Endothelial cell of umbilical vein (primary cell): ENCODE data around the gene GTF2B. TPM values are rescaled to one million over a fixed set of nuclear protein-coding genes. Genes with fewer than 3 reads are reported as not detected.

ENCODE experiments used
- BruUV-seq: library from RNA; stranded (reverse); fragments of 400-500 nt; replicated peaks from 2 replicates; lab custom pipeline; 2021; lab: Mats Ljungman, UMichigan
- CTCF ChIA-PET: fragments of 300-600, 350-600 bp; sonication (Branson Sonifier 250); formaldehyde crosslinking; loops from one replicate; lab custom pipeline; 2021; ENCODE audit warnings: antibody characterized with exemption, inconsistent platforms; lab: Charles Lee
- POLR2A ChIA-PET: fragments of 300-600, 350-600 bp; sonication (Branson Sonifier 250); formaldehyde crosslinking; loops from one replicate; lab custom pipeline; 2021; ENCODE audit warnings: antibody characterized with exemption, inconsistent platforms; lab: Charles Lee
- DNase-seq: peaks from one replicate; pipeline ENCODE4 v3.0.0-alpha.2; 2011; ENCODE audit warnings: low read depth, low spot score
- FAIRE-seq: peaks from 2 replicates; lab custom pipeline; 2011; peaks lifted over from hg19 to GRCh38; lab: Jason Lieb, UNC
- H2AFZ ChIP-seq: 2 replicates; pipeline ENCODE4 v1.6.0; 2012; ENCODE audit warnings: low read depth, low read length, control low read depth, inconsistent platforms
- H3K27ac ChIP-seq: 2 replicates; pipeline ENCODE4 v1.5.1; 2011; ENCODE audit warnings: low read depth, mild to moderate bottlenecking, control low read depth, low read length, moderate library complexity; ENCODE audit not compliant: insufficient read depth
- H3K27me3 ChIP-seq, 2 experiments: 2 replicates each; pipeline versions ENCODE4 v1.6.0 to v1.6.1; 2011; ENCODE audit warnings: low read length in 2 of 2, mixed read lengths in 1 of 2; ENCODE audit not compliant: control insufficient read depth in 2 of 2, insufficient read depth in 2 of 2
- H3K36me3 ChIP-seq, 2 experiments: 2 replicates in 1 of 2; 3 replicates in 1 of 2; pipeline ENCODE4 v1.5.1; 2011; ENCODE audit warnings: low read length in 2 of 2, mild to moderate bottlenecking in 1 of 2, moderate library complexity in 1 of 2; ENCODE audit not compliant: control insufficient read depth in 2 of 2, insufficient read depth in 2 of 2; ENCODE audit errors: extremely low read depth in 1 of 2
- H3K4me1 ChIP-seq: 3 replicates; pipeline ENCODE4 v1.5.1; 2011; ENCODE audit warnings: mild to moderate bottlenecking, low read length; ENCODE audit not compliant: control insufficient read depth, insufficient read depth; ENCODE audit errors: extremely low read depth
- H3K4me2 ChIP-seq: 2 replicates; pipeline ENCODE4 v1.6.1; 2011; ENCODE audit warnings: low read length, control low read depth, mixed read lengths; ENCODE audit not compliant: insufficient read depth
- H3K4me3 ChIP-seq, 3 experiments: fragments of 200-600 bp in 1 of 3; sonication (generic), shearing (Covaris generic) in 1 of 3; replicated peaks in 1 of 3; 2 replicates each; pipeline ENCODE4 v1.5.1; 2011 to 2016; ENCODE audit warnings: control low read depth in 3 of 3, low read length in 3 of 3, mild to moderate bottlenecking in 2 of 3, inconsistent platforms in 1 of 3, low read depth in 1 of 3, moderate library complexity in 1 of 3; ENCODE audit not compliant: insufficient read depth in 1 of 3
- H3K79me2 ChIP-seq: 2 replicates; pipeline ENCODE4 v1.6.0; 2012; ENCODE audit warnings: low read length, inconsistent platforms; ENCODE audit not compliant: control insufficient read depth, insufficient read depth
- H3K9ac ChIP-seq: replicated peaks from 2 replicates; pipeline ENCODE3; 2011; ENCODE audit warnings: low read length, control low read depth; ENCODE audit not compliant: insufficient read depth; ENCODE audit errors: extremely low read depth
- H3K9me1 ChIP-seq: replicated peaks from 3 replicates; pipeline ENCODE4 v1.6.0; 2011; ENCODE audit warnings: mild to moderate bottlenecking, low read length; ENCODE audit not compliant: control insufficient read depth, insufficient read depth; ENCODE audit errors: extremely low read depth
- H3K9me3 ChIP-seq: replicated peaks from 2 replicates; pipeline ENCODE4 v1.5.1; 2012; ENCODE audit warnings: low read length, inconsistent platforms; ENCODE audit not compliant: control insufficient read depth, insufficient read depth
- H4K20me1 ChIP-seq: replicated peaks from 2 replicates; pipeline ENCODE3; 2011; ENCODE audit warnings: mild to moderate bottlenecking, low read length; ENCODE audit not compliant: control insufficient read depth, insufficient read depth; ENCODE audit errors: extremely low read depth
- CTCF ChIP-seq, 2 donors: IDR thresholded peaks; 1 replicate in 1 of 2; 2 replicates in 1 of 2; pipeline ENCODE4 v1.5.1; 2011; ENCODE audit warnings: low read length in 2 of 2, mild to moderate bottlenecking in 2 of 2, moderate library complexity in 2 of 2, control low read depth in 1 of 2, inconsistent platforms in 1 of 2, low read depth in 1 of 2; ENCODE audit not compliant: insufficient read depth in 1 of 2; ENCODE audit errors: extremely low read depth in 1 of 2
- FOS ChIP-seq: IDR thresholded peaks from 2 replicates; pipeline ENCODE4 v1.6.1; 2011; ENCODE audit warnings: mild to moderate bottlenecking, low read length, moderate library complexity, borderline replicate concordance; ENCODE audit not compliant: insufficient read depth
- GATA2 ChIP-seq: IDR thresholded peaks from 2 replicates; pipeline ENCODE4 v1.7.0; 2011; ENCODE audit warnings: low read depth, mild to moderate bottlenecking, moderate library complexity, mixed read lengths, low read length; ENCODE audit not compliant: insufficient read length, insufficient read depth
- JUN ChIP-seq: IDR thresholded peaks from 2 replicates; pipeline ENCODE4 v1.6.1; 2011; ENCODE audit warnings: borderline replicate concordance, low read depth; ENCODE audit not compliant: insufficient read length, insufficient read depth
- MAX ChIP-seq: IDR thresholded peaks from 2 replicates; pipeline ENCODE4 v1.6.1; 2011; ENCODE audit not compliant: insufficient read depth, insufficient read length
- MYC ChIP-seq: IDR thresholded peaks from one replicate; pipeline ENCODE4 v1.6.1; 2011; ENCODE audit warnings: mild to moderate bottlenecking, low read depth, low read length
- POLR2A ChIP-seq: IDR thresholded peaks from 2 replicates; pipeline ENCODE4 v1.6.1; 2012; ENCODE audit warnings: low read depth, mild to moderate bottlenecking, control low read depth, low read length
- POLR2AphosphoS5 ChIP-seq: IDR thresholded peaks from 2 replicates; pipeline ENCODE4 v1.6.1; 2012; ENCODE audit warnings: low read depth, mild to moderate bottlenecking, control low read depth, low read length, moderate library complexity; ENCODE audit not compliant: insufficient read depth
- dilution Hi-C: fragments of 300-500 bp; cut with MboI; formaldehyde crosslinking; loops from one replicate; pipeline ENCODE4 v1.15.0; 2019; ENCODE audit warnings: low sequenced_read_pairs; ENCODE audit not compliant: extremely low pct_ligation_motif_present
- intact Hi-C: fragments of 100-400 bp; cut with micrococcal nuclease; formaldehyde crosslinking; loops from one replicate; pipeline ENCODE4 v1.10.0; 2022
- polyA plus RNA-seq, 4 experiments: library from polyadenylated mRNA; depleted of rRNA in 3 of 4; stranded (reverse) in 3 of 4; unstranded in 1 of 4; fragments of >200 nt; gene quantifications; 2 replicates each; pipeline versions ENCODE4 v1.2.1 to v1.2.3, GENCODE V29; 2011 to 2012; ENCODE audit warnings: missing spikeins in 1 of 4
- total RNA-seq: library from RNA; stranded (reverse); gene quantifications from 2 replicates; pipeline ENCODE4 v1.2.3, GENCODE V29; 2021

Gene GTF2B
- total and polyA plus RNA-seq, 2 donors (not counting 3 experiments of a cell fraction or from before 2014, with no cell fraction given), result 19.8 to 20.0 TPM

- dilution Hi-C loops (no loop called here), intact Hi-C loops (loop anchor here (10.0 kb wide), 1 partner anchor 1551 kb away; no protein-coding TSS in a partner anchor)
- H3K79me2 ChIP-seq, result peaks cover 40% of the 10 kb centered on the region
- no peak overlapping the region for H3K27ac ChIP-seq
- peaks cover 8 to 12% of the 10 kb centered on the region in 2 experiments for H3K36me3 ChIP-seq
- TF ChIP-seq JUN (no peak), FOS (no peak), POLR2AphosphoS5 (no peak), GATA2 (no peak), MAX (no peak), POLR2A (no peak), CTCF (IDR thresholded peaks at IDR 0.05; ENCODE audit: extremely low read depth in 1 of 2, insufficient read depth in 1 of 2, low read depth in 1 of 2, low read length in 2 of 2) (no peak), MYC (no peak)
- no peak overlapping the region for H3K4me2 ChIP-seq
- ChIA-PET POLR2A (interaction anchor here (0.7 kb wide), 1 partner anchor 202 kb away, joined by 3 read pairs; the partner anchor contains the start of gene PKN2), CTCF (no interaction called here)
- H3K27me3 ChIP-seq, result no peaks in the 10 kb centered on the region
- no peaks in the 10 kb centered on the region for H4K20me1 ChIP-seq
- no peaks in the 10 kb centered on the region for H3K9me1 ChIP-seq
- no TSS peak for BruUV-seq
- H3K9ac ChIP-seq, result no peak overlapping the region
- no peak overlapping the region for H3K4me3 ChIP-seq
- no peak for FAIRE-seq
- H2AFZ ChIP-seq, result no peak overlapping the region
- peaks cover 7% of the 10 kb centered on the region for H3K4me1 ChIP-seq
- DNase-seq, result no peak
- no peaks in the 10 kb centered on the region for H3K9me3 ChIP-seq
Observed at GRCh38 chr1:88885933-88886332, 5.4 kb downstream of the GTF2B start.
